Stimulated activated CD4-positive, alpha-beta T cell treated with anti-CD3 and anti-CD28 coated beads, Interleukin-15, amount 100 ng/mL, for 1 hour (primary cell): ENCODE results near the gene HDAC4.

Experiments used
- DNase-seq, 2 donors: peaks; one replicate each; pipeline ENCODE4 v3.0.0-alpha.2; 2020; ENCODE audit warnings: low read depth in 1 of 2, low spot score in 1 of 2

The HDAC4 gene

GRCh38 chr2:239095460-239096081 is 305.2 kb downstream of the HDAC4 start:
- no peak for DNase-seq

- no peak for DNase-seq
Measured at GRCh38 chr2:239094867-239095266, 306.0 kb downstream of the HDAC4 start.

- no peak for DNase-seq
Measured at GRCh38 chr2:239093952-239094351, 306.9 kb downstream of the HDAC4 start.

- no peak for DNase-seq
Measured at GRCh38 chr2:239093542-239093941, 307.3 kb downstream of the HDAC4 start.

GRCh38 chr2:239092571-239093294 is 308.1 kb downstream of the HDAC4 start:
- no peak for DNase-seq

- DNase-seq = no peak
Measured at GRCh38 chr2:239089884-239090283, 310.9 kb downstream of the HDAC4 start.

- DNase-seq = no peak
Measured at GRCh38 chr2:239087046-239087710, 313.6 kb downstream of the HDAC4 start.

GRCh38 chr2:239086325-239087020 is 314.3 kb downstream of the HDAC4 start:
- DNase-seq = no peak

GRCh38 chr2:239085201-239085992 is 315.4 kb downstream of the HDAC4 start:
- no peak for DNase-seq

GRCh38 chr2:239084007-239084406 is 316.8 kb downstream of the HDAC4 start:
- no peak for DNase-seq

GRCh38 chr2:239082425-239082824 is 318.4 kb downstream of the HDAC4 start:
- no peak for DNase-seq

- no peak for DNase-seq
Measured at GRCh38 chr2:239081622-239082021, 319.2 kb downstream of the HDAC4 start.

- no peak for DNase-seq
Measured at GRCh38 chr2:239081046-239081445, 319.8 kb downstream of the HDAC4 start.

- no peak for DNase-seq
Measured at GRCh38 chr2:239079671-239080294, 321.0 kb downstream of the HDAC4 start.

- DNase-seq = no peak
Measured at GRCh38 chr2:239078128-239078924, 322.5 kb downstream of the HDAC4 start.

GRCh38 chr2:239077260-239077659 is 323.6 kb downstream of the HDAC4 start:
- no peak for DNase-seq

- no peak for DNase-seq
Measured at GRCh38 chr2:239075918-239076758, 324.7 kb downstream of the HDAC4 start.

GRCh38 chr2:239073745-239074530 is 326.9 kb downstream of the HDAC4 start:
- no peak for DNase-seq
